GM03348 (cell line): Measurements from ENCODE around the gene KIR3DL2.
"Not testable (repeated sequence)": the region's sequence is repeated elsewhere in the genome, so short reads cannot be mapped to it uniquely, and the experiment has no call there.

Experiments
- DNase-seq: peaks from one replicate; pipeline ENCODE4 v3.0.0; 2012; ENCODE audit warnings: low spot score

KIR3DL2 gene

DNA sequence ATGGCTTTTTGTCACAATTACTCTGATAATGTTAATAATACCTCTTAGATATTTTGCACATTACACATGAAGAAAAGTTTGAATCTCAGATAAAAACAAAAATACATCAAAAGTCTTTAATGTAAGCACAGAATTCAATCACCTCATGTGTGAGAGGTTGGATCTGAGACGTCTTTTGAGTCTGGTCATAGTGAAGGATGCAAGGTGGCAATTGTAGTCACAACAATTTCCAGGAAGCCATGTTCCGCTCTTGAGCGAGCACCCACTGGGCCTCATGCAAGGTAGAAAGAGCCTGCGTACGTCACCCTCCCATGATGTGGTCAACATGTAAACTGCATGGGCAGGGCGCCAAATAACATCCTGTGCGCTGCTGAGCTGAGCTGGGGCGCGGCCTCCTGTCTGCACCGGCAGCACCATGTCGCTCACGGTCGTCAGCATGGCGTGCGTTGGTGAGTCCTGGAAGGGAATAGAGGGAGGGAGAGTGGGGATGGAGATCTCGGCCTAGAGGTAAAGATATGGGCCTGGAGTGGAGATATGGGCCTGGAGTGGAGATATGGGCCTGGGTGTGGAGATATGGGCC lies at the start of gene KIR3DL2:
TSS of gene KIR3DL2 (plus strand) at position 383 of the 580 bp plus-strand sequence. CDS start at position 416, 33 bp downstream.
- DNase-seq, result not testable (repeated sequence)

GRCh38 chr19:54803410-54803809 lies 46.8 kb upstream of the KIR3DL2 start, which contains the start of gene KIR2DL4:
TSS of gene KIR2DL4 (plus strand) at chr19:54803610. CDS start at chr19:54803652, 42 bp downstream.
- DNase-seq, result no peak

DNA sequence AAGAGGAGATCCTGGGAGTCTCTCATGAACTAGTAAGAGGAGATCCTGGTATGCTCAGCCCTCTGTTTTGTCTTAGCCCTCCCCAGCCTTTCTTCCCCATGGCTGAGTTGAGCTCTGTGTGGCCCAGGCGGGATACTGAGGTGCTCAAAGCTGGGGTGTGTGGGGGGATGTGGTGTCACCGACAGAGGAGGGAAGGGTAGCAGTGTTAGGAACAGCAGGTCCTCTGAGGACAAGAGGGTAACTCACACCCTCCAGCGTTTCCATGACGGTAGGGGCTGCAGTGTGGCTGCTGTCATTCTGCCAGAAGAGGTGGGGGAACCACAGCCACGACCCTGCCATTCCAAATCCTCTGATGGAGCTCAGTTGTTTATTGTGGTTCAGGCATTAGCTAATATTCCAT lies 46.1 kb upstream of the KIR3DL2 start:
- no peak for DNase-seq

DNA sequence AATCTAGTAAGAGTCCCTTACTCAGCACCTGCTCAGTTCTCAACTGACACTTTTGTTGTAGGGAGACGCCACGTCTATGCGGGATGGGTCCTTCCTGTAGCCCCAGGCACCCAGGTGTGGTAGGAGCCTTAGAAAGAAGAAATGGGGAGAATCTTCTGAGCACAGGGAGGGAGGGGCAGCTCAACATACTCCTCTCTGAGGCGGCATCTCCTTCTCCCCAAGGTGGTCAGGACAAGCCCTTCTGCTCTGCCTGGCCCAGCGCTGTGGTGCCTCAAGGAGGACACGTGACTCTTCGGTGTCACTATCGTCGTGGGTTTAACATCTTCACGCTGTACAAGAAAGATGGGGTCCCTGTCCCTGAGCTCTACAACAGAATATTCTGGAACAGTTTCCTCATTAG lies 45.7 kb upstream of the KIR3DL2 start:
- no peak for DNase-seq

- DNase-seq, result no peak
These were observed 44.4 kb upstream of the KIR3DL2 start for GRCh38 chr19:54805665-54806515.

DNA sequence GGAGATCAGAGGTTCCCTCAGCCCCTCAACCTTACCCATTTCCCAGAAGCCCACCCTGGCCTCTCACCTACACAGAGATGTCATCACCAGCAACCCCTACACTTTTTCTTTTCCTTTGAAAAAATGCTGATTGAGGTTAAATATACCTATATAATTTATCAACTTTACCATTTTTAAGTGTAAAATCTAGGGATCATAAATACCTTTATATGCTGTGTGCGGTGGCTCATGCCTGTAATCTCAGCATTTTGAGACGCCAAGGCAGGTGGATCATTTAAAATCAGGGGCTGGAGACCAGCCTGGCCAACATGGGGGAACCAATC lies 43.8 kb upstream of the KIR3DL2 start:
- DNase-seq, result no peak

GRCh38 chr19:54814571-54814970 lies 35.7 kb upstream of the KIR3DL2 start:
- not testable (repeated sequence) for DNase-seq

GRCh38 chr19:54816251-54816650 lies 34.0 kb upstream of the KIR3DL2 start, which contains the start of gene KIR3DL1:
TSS of gene KIR3DL1 (plus strand) at chr19:54816468.
- not testable (repeated sequence) for DNase-seq

DNA sequence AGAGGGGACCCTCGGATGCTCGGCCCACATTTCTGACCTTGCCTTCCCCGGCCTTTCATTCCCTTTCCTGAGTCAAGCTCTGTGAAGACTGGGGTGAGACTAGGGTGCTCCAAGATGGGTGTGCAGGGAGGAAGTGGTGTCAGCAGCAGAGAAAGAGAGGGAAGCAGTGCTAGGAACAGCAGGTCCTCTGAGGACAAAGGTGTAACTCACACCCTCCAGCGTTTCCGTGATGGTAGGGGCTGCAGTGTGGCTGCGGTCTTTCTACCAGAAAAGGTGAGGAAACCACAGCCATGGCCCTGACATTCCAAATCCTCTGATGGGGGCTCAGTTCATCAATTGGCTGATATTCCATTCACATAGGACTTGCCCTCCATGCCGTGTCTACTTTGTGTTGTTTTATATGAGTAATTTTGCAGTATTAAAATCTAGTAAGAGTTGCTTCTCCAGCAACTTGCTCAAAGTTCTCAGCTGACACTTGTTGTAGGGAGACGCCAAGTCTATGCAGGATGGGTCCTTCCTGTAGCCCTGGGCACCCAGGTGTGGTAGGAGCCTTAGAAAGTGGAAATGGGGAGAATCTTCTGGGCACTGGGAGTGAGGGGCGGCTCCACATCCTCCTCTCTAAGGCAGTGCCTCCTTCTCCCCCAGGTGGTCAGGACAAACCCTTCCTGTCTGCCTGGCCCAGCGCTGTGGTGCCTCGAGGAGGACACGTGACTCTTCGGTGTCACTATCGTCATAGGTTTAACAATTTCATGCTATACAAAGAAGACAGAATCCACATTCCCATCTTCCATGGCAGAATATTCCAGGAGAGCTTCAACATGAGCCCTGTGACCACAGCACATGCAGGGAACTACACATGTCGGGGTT lies 32.3 kb upstream of the KIR3DL2 start:
- DNase-seq, result no peak

GRCh38 chr19:54824416-54824815 lies 25.8 kb upstream of the KIR3DL2 start:
- not testable (repeated sequence) for DNase-seq

DNA sequence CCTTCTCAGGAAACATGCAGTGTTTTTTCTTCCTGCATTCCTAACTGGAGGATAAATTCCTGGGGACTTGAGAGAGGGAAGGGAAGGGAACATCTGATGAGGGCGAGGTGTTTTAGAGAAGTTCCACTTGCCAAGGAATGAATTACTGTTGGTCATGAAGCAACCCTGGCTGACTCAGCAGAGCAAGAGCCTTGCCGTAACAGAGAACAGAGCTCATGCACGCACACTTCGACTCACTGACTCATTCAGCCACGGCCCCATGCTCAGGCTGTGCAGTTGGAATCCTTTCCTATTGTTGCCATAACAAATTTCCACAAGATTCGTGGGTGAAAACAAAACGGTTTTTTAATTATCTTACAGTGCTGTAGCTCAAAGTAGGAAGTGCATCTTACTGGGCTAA lies 24.9 kb upstream of the KIR3DL2 start:
- not testable (repeated sequence) for DNase-seq

GRCh38 chr19:54828064-54828463 lies 22.2 kb upstream of the KIR3DL2 start:
- DNase-seq, result not testable (repeated sequence)

DNA sequence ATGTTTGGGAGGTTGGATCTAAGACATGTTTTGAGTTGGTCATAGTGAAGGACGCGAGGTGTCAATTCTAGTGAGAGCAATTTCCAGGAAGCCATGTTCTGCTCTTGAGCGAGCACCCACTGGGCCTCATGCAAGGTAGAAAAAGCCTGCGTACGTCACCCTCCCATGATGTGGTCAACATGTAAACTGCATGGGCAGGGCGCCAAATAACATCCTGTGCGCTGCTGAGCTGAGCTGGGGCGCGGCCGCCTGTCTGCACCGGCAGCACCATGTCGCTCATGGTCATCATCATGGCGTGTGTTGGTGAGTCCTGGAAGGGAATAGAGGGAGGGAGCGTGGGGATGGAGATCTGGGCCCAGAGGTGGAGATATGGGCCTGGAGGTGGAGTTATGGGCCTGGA lies 17.7 kb upstream of the KIR3DL2 start, which contains the start of gene KIR2DS4:
TSS of gene KIR2DS4 (plus strand) at position 181 of the 400 bp plus-strand sequence.
- not testable (repeated sequence) for DNase-seq

GRCh38 chr19:54835126-54835525 lies 15.1 kb upstream of the KIR3DL2 start:
- not testable (repeated sequence) for DNase-seq

GRCh38 chr19:54837522-54837921 lies 12.7 kb upstream of the KIR3DL2 start:
- DNase-seq, result not testable (repeated sequence)

- DNase-seq, result not testable (repeated sequence)
These were observed 7.1 kb upstream of the KIR3DL2 start for GRCh38 chr19:54843171-54843570.

GRCh38 chr19:54850930-54851329 lies 687 bp downstream of the KIR3DL2 start:
- no peak for DNase-seq

- no peak for DNase-seq
These were observed 1.1 kb downstream of the KIR3DL2 start for GRCh38 chr19:54851353-54851752.

- not testable (repeated sequence) for DNase-seq
These were observed 5.0 kb downstream of the KIR3DL2 start for GRCh38 chr19:54855241-54855640.

DNA sequence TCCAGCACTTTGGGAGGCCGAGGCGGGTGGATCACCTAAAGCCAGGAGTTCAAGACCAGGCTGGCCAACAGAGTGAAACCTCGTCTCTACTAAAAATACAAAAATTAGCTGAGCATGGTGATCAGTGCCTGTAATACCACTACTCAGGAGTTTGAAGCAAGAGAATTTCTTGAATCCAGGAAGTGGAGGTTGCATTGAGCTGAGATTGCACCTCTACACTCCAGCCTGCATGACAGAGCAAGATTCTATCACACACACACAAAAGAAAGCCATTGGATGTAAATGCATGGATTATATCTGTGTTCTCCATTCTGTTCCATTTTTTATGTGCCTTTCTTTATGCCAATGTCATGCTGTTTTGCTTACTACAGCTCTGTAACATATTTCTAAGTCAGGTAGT lies 8.2 kb downstream of the KIR3DL2 start:
- not testable (repeated sequence) for DNase-seq

DNA sequence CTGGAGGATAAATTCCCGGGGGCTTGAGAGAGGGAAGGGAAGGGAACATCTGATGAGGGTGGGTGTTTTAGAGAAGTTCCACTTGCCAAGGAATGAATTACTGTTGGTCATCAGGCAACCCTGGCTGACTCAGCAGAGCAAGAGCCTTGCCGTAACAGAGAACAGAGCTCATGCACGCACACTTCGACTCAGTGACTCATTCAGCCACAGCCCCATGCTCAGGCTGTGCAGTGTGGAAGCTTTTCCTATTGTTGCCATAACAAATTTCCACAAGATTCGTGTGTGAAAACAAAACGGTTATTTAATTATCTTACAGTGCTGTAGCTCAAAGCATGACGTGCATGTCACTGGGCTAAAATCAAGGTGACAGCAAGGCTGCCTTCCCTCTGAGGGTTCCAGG lies 9.2 kb downstream of the KIR3DL2 start:
- DNase-seq, result not testable (repeated sequence)

- DNase-seq, result not testable (repeated sequence)
These were observed 13.2 kb downstream of the KIR3DL2 start for GRCh38 chr19:54863459-54863858.
